Stomach (tissue), 9 donors: ENCODE data around the gene RNF213. TPM values are rescaled to one million over a fixed set of nuclear protein-coding genes. Genes with fewer than 3 reads are reported as not detected.

Experiments
- DNase-seq, 2 donors: peaks; one replicate each; pipeline versions ENCODE4 v3.0.0 to v3.0.0-alpha.2; 2013 to 2019
- H3K27ac ChIP-seq, 5 donors: fragments of 200-600 bp in 4 of 5; sonication (generic) in 4 of 5; one replicate each; pipeline ENCODE4 v1.5.1; 2013 to 2019; ENCODE audit warnings: mild to moderate bottlenecking in 1 of 5, moderate library complexity in 1 of 5
- H3K27me3 ChIP-seq, 3 donors: fragments of 200-600 bp; sonication (generic); one replicate each; pipeline ENCODE4 v1.5.1; 2017 to 2019; ENCODE audit warnings: mixed run types in 1 of 3
- H3K36me3 ChIP-seq, 4 donors: fragments of 200-600 bp; sonication (generic); 1 replicate in 3 of 4; 2 replicates in 1 of 4; pipeline ENCODE4 v1.5.1; 2016 to 2019
- H3K4me1 ChIP-seq, 4 donors: fragments of 200-600 bp; sonication (generic); one replicate each; pipeline ENCODE4 v1.5.1; 2016 to 2019
- H3K4me3 ChIP-seq, 4 donors: fragments of 200-600 bp; sonication (generic) in 3 of 4; one replicate each; pipeline ENCODE4 v1.5.1; 2016 to 2019; ENCODE audit warnings: mild to moderate bottlenecking in 1 of 4
- H3K9me3 ChIP-seq, 4 donors: fragments of 200-600 bp; sonication (generic); one replicate each; pipeline ENCODE4 v1.5.1; 2016 to 2019
- CTCF ChIP-seq, 7 experiments: fragments of 450-650 bp in 4 of 7; fragments of 200-600 bp in 3 of 7; sonication (generic) in 3 of 7; IDR thresholded peaks; one replicate each; pipeline ENCODE4 v1.5.1; 2016 to 2019; ENCODE audit warnings: antibody characterized with exemption in 7 of 7, control low read depth in 2 of 7, mild to moderate bottlenecking in 1 of 7
- EP300 ChIP-seq: sonication (generic); formaldehyde crosslinking; IDR thresholded peaks from one replicate; pipeline ENCODE4 v1.6.1; 2017; ENCODE audit warnings: antibody characterized with exemption
- POLR2A ChIP-seq, 4 donors: fragments of 450-650 bp; IDR thresholded peaks; one replicate each; pipeline ENCODE4 v1.6.1; 2016; ENCODE audit warnings: antibody characterized with exemption in 4 of 4, control low read depth in 2 of 4, mild to moderate bottlenecking in 1 of 4, moderate library complexity in 1 of 4
- POLR2AphosphoS5 ChIP-seq, 3 donors: sonication (generic); formaldehyde crosslinking; IDR thresholded peaks; one replicate each; pipeline ENCODE4 v1.6.1; 2016; ENCODE audit warnings: antibody characterized with exemption in 3 of 3
- WGBS, 5 donors: extraction: QIAGEN DNeasy Blood & Tissue Kit in 3 of 5; methylation state at CpG; one replicate each; pipeline versions ENCODE4 v1.1.5 to v1.1.7; 2013 to 2018; 5-methylcytosine and 5-hydroxymethylcytosine counted together
- intact Hi-C: fragments of 100-400 bp; cut with DNase I; formaldehyde crosslinking; loops from one replicate; pipeline ENCODE4 v1.15.1; 2023; ENCODE audit warnings: low total_unique reads
- polyA plus RNA-seq, 3 donors: library from polyadenylated mRNA; stranded (reverse); fragments of 200-250 nt; gene quantifications; one replicate each; pipeline ENCODE4 v1.2.3, GENCODE V29; 2013
- total RNA-seq, 5 donors: library from RNA; depleted of rRNA; stranded (reverse); fragments of >200 nt; gene quantifications; one replicate each; pipeline versions ENCODE4 v1.1.0 to v1.2.3, GENCODE V29; 2014 to 2016
- donor health status: healthy with polysubstance abuse.
- donor health status: Bipolar disorder and iron deficiency.
- donor health status: healthy.

Gene RNF213
- total and polyA plus RNA-seq, 8 donors: 12.3 to 358 (median 138) TPM

- intact Hi-C loops: loop anchor here (5.0 kb wide), 1 partner anchor 555 kb away; no protein-coding TSS in a partner anchor
- no peak for TF ChIP-seq EP300
- no peak for TF ChIP-seq POLR2A (IDR thresholded peaks at IDR 0.05)
- no peak for TF ChIP-seq CTCF (IDR thresholded peaks at IDR 0.05)
- no peak for TF ChIP-seq POLR2AphosphoS5 (IDR thresholded peaks at IDR 0.05)
- peaks cover 0 to 39% (median 21%) of the 10 kb centered on the region in 4 donors for H3K36me3 ChIP-seq
- no peak overlapping the region for H3K4me3 ChIP-seq
- H3K4me1 ChIP-seq: peaks cover 0 to 18% (median 13%) of the 10 kb centered on the region in 4 donors
- no peak overlapping the region for H3K27ac ChIP-seq
- 89 to 94% (median 91%) methylated on average over 15 to 27 of the region's 27 CpGs for WGBS, 5 donors
- no peaks in the 10 kb centered on the region for H3K27me3 ChIP-seq
- DNase-seq: no peak
- no peaks in the 10 kb centered on the region for H3K9me3 ChIP-seq
Observed at GRCh38 chr17:80427366-80428282, 167.0 kb downstream of the RNF213 start.

GRCh38 chr17:80428363-80428762, 167.7 kb downstream of the RNF213 start:
- Histone ChIP-seq H3K36me3 (peaks cover 0 to 39% (median 21%) of the 10 kb centered on the region in 4 donors), H3K9me3 (no peaks in the 10 kb centered on the region), H3K27ac (no peak overlapping the region), H3K4me3 (no peak overlapping the region), H3K4me1 (peaks cover 0 to 12% (median 10%) of the 10 kb centered on the region in 4 donors), H3K27me3 (no peaks in the 10 kb centered on the region)
- no peak for TF ChIP-seq POLR2A (IDR thresholded peaks at IDR 0.05)
- TF ChIP-seq EP300: no peak
- no peak for TF ChIP-seq POLR2AphosphoS5 (IDR thresholded peaks at IDR 0.05)
- no peak for TF ChIP-seq CTCF (IDR thresholded peaks at IDR 0.05)
- 86 to 94% (median 88%) methylated on average over 9 to 12 of the region's 12 CpGs for WGBS, 5 donors
- intact Hi-C loops: loop anchor here (5.0 kb wide), 1 partner anchor 554 kb away; no protein-coding TSS in a partner anchor
- DNase-seq: no peak

- 83 to 86% (median 86%) methylated on average over 10 to 11 of the region's 11 CpGs for WGBS, 5 donors
Observed at GRCh38 chr17:80428796-80429195, 168.1 kb downstream of the RNF213 start.

More at GRCh38 chr17:80428796-80429195, 168.1 kb downstream of the RNF213 start:
- TF ChIP-seq CTCF (IDR thresholded peaks at IDR 0.05): no peak
- TF ChIP-seq EP300: no peak
- no peak for TF ChIP-seq POLR2AphosphoS5 (IDR thresholded peaks at IDR 0.05)
- no peak for TF ChIP-seq POLR2A (IDR thresholded peaks at IDR 0.05)
- H3K27me3 ChIP-seq: no peaks in the 10 kb centered on the region
- no peak overlapping the region for H3K4me3 ChIP-seq
- no peak for DNase-seq
- intact Hi-C loops: loop anchor here (5.0 kb wide), 1 partner anchor 554 kb away; no protein-coding TSS in a partner anchor
- no peaks in the 10 kb centered on the region for H3K9me3 ChIP-seq
- no peak overlapping the region for H3K27ac ChIP-seq
- peaks cover 0 to 39% (median 21%) of the 10 kb centered on the region in 4 donors for H3K36me3 ChIP-seq
- peaks cover 0 to 9% (median 9%) of the 10 kb centered on the region in 4 donors for H3K4me1 ChIP-seq
